D721Med (cell line): ENCODE measurements around the gene SLC16A12.

Source experiments
- DNase-seq: peaks from one replicate; pipeline ENCODE4 v3.0.0; 2011; ENCODE audit warnings: low spot score; ENCODE audit not compliant: insufficient read length
- FAIRE-seq: peaks from 2 replicates; lab custom pipeline; 2011; peaks lifted over from hg19 to GRCh38; lab: Jason Lieb, UNC
- TF ChIP-seq, protein P1 (sequence below): IDR thresholded peaks from 2 replicates; pipeline ENCODE4 v1.5.1; 2012; ENCODE audit warnings: mild to moderate bottlenecking, control low read depth; ENCODE audit not compliant: insufficient read depth; ENCODE audit errors: missing control alignments

Gene SLC16A12

DNA sequence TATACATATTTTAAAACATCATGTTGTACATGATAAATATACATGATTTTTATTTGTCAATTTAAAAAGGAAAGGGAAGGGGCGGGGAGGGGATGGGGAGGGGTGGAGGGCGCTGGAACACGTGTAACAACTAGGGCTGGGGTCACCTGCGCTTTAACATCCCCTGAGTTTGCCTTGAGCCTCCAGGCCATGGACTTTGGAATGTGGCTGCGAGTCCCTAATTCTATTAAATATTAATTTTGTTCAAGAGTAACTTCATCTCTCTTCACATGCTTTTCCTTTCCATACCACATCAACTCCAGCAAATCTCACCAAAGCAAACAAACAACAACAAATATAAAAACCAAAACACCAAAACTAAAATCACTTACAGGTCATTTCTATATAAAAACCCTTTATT lies 110.4 kb downstream of the SLC16A12 start:
- no peak for FAIRE-seq
- TF ChIP-seq, protein P1, sequence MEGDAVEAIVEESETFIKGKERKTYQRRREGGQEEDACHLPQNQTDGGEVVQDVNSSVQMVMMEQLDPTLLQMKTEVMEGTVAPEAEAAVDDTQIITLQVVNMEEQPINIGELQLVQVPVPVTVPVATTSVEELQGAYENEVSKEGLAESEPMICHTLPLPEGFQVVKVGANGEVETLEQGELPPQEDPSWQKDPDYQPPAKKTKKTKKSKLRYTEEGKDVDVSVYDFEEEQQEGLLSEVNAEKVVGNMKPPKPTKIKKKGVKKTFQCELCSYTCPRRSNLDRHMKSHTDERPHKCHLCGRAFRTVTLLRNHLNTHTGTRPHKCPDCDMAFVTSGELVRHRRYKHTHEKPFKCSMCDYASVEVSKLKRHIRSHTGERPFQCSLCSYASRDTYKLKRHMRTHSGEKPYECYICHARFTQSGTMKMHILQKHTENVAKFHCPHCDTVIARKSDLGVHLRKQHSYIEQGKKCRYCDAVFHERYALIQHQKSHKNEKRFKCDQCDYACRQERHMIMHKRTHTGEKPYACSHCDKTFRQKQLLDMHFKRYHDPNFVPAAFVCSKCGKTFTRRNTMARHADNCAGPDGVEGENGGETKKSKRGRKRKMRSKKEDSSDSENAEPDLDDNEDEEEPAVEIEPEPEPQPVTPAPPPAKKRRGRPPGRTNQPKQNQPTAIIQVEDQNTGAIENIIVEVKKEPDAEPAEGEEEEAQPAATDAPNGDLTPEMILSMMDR: no peak
- no peak for DNase-seq

DNA sequence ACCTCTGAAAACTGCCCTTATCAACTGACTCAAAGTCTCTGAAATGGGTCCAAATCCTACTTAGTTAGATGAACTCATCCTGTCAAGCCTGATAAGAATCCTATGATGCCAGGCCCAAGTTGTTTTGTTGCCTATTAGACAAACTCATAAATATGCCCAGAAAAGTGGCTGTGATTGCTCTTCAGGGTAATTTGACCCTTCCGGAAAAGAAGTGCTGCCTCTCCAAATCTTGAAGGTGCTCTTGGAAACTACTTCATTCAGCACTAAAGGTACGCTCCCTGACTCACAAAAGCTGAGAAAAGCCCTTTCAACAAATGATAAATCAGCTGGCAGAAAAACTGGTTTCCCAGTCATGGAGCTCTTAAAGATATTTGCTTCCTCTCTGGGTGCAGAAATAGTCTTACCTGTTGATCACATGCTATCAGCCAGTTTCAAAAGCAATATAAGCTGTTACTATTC lies 114.3 kb downstream of the SLC16A12 start:
- DNase-seq: no peak
- FAIRE-seq: no peak
- TF ChIP-seq, protein P1: no peak

DNA sequence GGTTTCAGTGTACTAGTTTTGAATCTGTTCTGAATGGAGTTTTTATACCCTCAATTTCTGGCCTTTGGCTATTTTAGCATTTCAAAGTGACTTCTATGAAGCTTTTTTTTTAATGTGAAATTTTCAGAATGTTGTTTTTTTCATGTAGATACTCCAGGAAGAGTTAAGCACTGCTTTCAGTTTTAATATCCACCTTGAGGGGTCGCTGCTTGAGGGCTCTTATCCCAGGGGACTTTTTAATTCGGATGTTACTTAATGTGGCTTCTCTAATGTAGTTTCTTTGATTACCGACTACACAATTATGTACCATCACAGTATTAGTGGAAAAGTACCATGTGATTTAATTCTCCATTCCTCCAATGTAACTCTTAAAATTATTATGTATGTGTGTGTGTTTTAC lies 115.8 kb downstream of the SLC16A12 start:
- no peak for FAIRE-seq
- TF ChIP-seq, protein P1: peak; percentile 26
- no peak for DNase-seq

DNA sequence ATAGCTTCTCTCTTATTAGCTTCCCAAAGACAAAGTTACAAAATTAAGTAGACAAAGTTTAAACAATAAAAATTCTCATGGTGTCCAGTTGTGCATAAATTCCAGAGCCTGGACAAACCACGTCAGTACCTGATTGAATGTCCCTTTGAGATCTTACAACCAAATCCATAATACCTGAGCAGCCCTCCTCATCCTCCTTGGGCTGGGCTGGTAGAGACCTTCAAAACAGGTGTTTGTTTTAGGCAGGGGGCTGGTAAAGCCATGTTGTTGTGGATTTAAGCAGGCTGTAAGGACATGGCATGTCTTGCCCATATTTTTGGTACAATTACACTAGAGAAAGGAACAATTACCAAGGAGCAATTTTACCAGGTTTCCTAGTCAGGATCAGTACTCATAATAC lies 118.9 kb downstream of the SLC16A12 start:
- FAIRE-seq (no peak), DNase-seq (no peak)
- TF ChIP-seq, protein P1: no peak

DNA sequence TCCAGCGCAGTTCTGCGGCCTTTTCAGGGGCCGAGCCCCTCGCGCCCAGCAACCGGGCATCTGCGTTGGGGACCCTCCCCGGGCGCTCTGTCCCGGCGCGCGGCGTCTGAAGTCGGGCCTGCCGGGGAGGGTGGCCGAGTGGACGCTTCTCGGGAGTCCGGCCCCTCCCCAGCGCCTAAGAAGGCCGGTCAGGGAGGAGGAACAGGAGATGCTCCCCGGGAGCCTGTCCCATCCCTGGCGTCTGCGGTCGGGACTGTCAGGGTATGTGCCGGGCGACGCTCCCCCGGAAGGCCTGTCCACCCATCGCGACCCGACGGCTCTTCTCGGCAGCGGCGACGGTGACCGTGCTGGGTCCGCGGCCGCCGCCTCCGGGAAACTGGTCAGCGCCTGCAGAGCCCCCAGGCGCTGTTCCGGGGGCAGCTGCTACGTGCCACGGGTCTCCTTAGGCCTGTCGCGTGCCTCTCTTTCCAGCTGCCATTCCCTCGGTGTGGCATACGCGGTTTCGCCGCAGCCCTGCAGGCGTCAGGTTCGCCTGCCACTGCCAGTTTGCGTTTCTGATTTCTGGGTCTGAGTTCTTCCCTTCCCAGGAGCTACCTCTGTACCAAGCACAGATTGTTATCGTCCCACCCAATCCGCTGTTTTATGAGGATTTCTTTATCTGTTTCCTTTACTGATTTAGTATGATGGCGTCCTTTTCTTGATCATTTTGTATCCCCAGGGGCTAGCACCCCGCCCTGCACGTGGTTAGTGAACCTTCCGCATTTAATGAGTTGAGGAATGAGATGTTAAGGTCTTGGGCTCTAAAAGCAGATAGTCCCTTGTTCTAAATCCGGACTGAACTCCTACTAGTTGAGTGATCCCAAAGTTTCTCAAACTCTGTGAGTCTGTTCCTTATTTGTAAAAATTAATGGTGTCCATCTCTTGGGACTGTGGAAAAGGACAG lies 120.2 kb downstream of the SLC16A12 start:
- TF ChIP-seq, protein P1: no peak
- FAIRE-seq (no peak), DNase-seq (no peak)

DNA sequence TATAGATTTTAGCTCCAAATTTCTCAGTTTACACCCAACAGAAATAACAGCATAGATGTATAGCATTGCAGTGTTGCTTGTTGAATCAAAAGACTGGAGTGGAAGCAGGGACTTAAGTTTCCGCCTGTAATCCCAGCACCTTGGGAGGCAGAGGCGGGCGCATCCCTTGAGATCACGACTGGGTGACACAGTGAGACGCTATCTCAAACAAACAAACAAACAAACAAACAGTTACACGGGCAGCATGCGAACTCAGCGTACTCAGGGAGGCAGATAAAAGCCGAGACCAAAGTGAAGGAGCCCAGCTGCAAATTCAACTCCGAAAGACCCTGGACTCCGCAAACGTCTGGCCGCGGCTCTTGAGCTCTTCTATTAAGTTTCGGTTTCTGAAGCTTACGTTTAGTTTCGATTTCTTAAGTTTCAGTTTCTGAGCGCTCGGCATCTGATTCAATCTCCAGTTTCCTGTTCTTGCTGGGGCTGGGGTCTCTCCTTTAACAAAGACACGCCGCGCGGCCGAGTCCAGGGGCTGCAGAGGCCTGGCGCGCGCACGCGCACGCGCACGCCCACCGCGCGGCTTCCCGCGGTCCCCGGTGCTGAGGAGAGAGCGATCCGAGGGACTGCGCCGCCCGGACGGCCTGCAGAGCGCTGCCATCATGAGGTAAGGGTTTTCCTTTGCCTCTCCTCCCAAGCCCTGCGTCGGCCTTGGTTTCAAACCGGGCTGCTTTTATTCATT lies 121.1 kb downstream of the SLC16A12 start, which contains the start of gene IFIT5:
TSS of gene IFIT5 (plus strand) at position 423 of the 733 bp plus-strand sequence. CDS start at position 654, 231 bp downstream.
- no peak for FAIRE-seq
- peak; percentile 54 for DNase-seq
- TF ChIP-seq, protein P1: no peak
